GM12875 (cell line): ENCODE results near the gene PWWP2B.

Source experiments
- H3K4me3 ChIP-seq: one replicate; pipeline ENCODE4 v1.5.1; 2011; ENCODE audit warnings: low read depth, low read length, control low read depth
- TF ChIP-seq, protein P1 (sequence below): IDR thresholded peaks from 2 replicates; pipeline ENCODE4 v1.5.1; 2011; ENCODE audit warnings: low read depth, mild to moderate bottlenecking, control low read depth, inconsistent platforms, low read length, moderate library complexity, borderline replicate concordance; ENCODE audit not compliant: insufficient read depth

The PWWP2B gene

DNA sequence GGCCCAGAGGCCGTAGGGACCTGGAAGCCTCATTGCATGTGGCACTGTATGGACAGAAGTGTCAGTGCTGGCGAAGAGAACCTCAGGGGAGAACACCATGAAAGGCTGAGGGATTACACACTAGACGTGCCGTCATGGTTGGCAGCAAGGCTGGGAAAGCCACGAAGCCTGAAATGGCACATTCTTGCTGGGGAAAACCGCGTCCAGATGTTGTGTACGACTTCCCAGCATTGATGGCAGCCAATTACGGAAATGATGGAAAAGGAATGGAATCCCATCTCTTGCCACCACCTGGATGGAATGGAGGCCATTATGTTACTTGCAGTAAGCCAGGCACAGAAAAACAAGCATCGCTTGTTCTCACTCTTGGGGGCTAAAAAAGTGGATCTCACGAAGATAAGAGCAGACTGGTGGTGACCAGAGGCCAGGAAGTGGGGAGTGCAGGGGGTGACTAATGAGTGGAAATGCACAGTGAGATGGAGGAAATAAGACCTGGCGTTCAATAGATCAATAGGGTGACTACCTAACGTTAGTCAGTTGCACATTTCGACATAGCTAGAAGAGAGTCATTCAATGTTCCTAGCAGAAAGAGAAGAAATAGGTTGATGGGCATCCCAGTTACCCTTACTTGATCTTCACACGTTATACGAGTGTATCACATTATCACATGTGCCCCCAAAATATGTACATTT is 14.6 kb upstream of the PWWP2B start:
- TF ChIP-seq, protein P1, sequence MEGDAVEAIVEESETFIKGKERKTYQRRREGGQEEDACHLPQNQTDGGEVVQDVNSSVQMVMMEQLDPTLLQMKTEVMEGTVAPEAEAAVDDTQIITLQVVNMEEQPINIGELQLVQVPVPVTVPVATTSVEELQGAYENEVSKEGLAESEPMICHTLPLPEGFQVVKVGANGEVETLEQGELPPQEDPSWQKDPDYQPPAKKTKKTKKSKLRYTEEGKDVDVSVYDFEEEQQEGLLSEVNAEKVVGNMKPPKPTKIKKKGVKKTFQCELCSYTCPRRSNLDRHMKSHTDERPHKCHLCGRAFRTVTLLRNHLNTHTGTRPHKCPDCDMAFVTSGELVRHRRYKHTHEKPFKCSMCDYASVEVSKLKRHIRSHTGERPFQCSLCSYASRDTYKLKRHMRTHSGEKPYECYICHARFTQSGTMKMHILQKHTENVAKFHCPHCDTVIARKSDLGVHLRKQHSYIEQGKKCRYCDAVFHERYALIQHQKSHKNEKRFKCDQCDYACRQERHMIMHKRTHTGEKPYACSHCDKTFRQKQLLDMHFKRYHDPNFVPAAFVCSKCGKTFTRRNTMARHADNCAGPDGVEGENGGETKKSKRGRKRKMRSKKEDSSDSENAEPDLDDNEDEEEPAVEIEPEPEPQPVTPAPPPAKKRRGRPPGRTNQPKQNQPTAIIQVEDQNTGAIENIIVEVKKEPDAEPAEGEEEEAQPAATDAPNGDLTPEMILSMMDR, result no peak
- H3K4me3 ChIP-seq, result no peak overlapping the region

DNA sequence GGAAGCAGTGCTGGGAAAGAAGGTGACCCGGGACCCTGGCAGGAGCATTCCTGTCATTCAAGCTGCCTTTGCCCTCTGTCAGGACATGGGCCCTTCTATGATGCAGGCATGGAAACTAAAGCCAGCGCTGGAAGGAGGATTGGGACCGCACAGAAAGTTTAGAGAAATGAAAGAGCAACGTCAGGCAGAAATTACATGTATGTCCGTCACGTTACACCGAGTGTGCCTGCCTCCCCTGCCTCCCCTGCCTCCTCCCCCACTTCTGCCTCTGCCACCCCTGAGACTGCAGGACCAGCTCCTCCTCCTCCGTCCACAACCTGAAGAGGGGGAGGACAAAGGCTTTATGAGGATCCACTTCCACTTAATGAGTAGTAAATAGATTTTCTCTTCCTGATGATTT is 13.9 kb upstream of the PWWP2B start:
- no peak overlapping the region for H3K4me3 ChIP-seq
- TF ChIP-seq, protein P1, result no peak

DNA sequence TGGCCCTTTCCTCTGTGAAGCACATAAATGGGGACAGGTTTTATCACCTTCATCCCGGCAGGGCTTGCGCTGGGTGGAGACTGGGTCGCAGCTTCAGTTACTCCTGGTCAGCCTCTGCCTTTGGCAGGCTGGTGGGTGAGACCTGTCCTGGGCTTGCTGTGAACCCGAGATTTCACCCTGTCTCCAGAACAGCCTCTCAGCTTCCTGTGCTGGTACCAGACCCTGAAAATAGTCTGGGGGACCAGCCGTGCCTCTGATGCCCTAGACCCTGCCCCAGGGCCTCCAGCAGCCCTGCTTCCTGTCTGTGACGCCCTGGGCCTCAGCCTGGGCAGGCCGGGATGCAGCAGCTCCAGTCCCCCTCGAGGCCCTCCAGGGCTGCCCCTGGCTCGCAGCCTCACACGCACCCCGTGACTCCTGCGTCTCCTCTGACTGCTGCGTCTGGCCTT is 13.2 kb upstream of the PWWP2B start:
- TF ChIP-seq, protein P1, result no peak
- no peak overlapping the region for H3K4me3 ChIP-seq

DNA sequence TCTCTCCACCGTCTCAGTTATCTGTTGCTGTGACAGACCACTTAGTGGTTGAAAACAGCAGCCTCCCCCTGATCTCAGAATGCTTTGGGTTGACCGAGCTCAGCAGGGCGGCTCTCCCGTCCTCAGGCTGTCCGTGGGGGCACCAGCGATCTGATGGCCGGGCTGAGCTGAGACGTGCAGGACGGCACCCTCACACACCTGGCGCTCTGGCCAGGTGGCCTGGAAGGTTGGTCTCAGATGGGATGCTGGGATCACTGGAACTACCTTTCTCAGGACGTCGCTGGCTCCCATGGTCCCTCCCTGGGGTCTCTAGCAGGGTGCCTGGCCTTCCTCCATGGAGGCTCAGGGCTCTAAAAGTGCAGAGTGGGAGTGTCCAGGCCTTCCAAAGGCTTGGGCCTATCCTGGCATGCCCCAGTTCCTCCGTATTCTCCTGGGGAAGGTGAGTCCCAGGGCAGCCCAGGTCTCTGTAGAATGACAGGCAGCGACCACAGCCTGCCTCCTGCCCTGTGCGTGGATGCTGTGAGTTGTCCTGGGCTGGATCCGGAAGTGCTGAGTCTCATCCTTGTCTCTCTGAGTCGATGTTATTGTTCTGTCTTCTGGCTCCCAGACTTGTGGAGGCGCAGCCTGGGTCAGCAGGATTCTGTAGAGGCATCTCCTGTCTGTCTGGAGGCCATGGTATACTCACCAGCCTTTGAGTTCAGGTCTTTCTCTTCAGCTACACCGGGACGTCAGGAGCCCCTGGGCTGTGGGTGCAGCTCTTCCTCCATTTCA is 12.2 kb upstream of the PWWP2B start:
- TF ChIP-seq, protein P1, result no peak
- no peak overlapping the region for H3K4me3 ChIP-seq

DNA sequence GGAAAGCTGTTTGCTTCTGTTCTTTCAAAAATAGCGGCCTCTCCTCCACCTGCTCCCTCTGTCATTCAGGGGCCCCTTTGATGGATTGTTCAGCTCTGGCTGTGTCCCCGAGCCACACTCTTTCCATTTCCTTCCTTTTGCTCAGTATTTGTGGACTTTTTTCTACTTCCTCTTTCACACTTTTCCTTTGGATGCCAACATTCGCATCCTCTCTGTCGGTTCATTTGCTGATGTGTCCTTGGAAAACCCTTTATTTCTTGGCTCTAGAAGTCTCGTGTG is 11.7 kb upstream of the PWWP2B start:
- TF ChIP-seq, protein P1, result no peak

DNA sequence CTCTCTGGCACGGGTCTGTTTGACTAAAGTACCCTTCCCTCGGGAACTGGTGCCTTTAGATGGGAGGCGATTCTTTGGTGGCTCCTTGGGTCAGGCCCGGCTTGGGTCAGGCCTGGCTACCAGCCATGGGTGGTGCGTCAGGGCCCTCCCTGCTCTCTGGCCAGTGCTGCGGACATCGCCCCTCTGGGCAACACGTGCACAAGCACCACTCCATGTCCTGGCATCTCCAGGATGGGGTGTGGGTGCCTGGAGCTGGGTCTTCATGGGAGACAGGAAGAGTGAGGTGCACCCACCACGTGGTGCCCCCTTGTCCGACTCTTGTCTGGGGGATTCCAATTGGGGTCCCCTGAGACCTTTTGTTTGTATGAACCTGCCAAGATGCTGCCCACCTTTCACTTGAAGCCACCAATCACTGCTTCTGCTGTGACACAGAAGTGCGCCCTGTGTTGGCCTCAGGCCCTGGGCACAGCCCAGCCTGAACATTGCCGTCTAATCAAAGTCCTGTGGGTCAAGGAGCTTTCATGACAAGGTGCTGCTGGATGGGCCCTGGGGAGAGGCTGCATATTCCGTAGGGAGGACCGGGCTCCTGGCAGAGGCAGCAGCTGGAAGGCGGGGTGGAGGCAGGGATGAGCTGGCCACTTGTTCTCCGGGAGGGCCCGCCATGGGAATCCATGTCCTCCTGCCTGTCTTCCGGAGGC is 11.1 kb upstream of the PWWP2B start:
- TF ChIP-seq, protein P1, result no peak

More for the DNA sequence above, 11.7 kb upstream of the PWWP2B start:
- H3K4me3 ChIP-seq, result no peak overlapping the region

More for the DNA sequence above, 11.1 kb upstream of the PWWP2B start:
- H3K4me3 ChIP-seq, result no peak overlapping the region
